ENCODE data around the gene LGR6.
"Not testable (repeated sequence)": the region's sequence is repeated elsewhere in the genome, so short reads cannot be mapped to it uniquely, and the experiment has no call there.

Gene LGR6

DNA sequence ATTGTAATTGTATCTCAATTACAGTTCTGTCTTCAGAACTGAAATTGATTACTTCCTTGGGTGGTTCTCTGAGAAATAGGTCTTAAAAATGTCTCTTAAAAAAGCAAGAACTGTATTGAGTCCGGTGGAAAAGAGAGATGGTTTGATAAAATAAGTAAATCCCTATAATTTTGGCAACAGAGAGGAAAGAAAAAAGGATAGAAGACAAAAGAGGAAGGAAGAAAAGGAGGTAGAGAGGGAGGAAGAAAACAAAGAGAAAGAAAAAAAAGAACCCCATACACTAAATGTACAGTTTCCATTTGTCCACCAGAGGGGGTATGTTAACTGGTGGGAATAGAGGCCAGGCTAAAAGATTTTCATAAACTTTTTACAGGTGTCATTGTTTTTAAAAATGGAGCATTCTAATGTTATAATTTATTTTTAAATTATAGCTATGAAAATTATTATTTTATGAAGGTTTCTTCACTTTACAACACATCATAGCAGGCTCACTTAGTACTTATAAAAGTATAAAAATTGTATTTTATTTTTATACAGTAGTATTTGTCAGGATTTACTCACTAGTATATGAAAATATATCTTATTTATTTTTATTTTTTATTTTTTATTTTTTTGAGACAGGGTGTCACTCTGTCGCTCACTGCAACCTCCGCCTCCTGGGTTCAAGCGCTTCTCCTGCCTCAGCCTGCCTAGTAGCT lies 150.2 kb downstream of the LGR6 start:
- peak; percentile 76 for DNase-seq (ENCODE audit: low spot score)

DNA sequence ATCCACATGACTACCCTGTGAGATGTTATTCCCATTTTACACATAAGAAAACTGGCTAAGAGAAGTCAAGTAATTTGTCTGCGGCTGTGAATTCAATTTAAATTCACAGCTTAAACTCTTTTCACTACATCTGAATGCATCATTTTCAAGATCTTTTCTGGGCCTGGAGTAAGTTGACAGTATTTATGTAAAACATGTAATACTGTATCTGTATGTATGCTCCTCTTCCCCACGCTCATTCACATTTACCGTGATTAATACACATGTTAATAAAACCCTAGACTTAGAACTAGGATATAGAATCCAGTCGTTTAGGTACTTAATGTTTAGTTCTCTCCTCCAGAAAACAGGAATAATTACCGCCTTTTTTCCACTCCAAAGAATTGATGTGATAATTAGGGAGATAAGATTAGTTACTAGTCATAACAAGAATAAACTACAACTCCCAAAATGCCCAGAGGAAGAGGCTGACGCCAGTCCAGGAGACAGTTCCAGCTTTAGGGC lies 154.5 kb downstream of the LGR6 start:
- no peak for DNase-seq (ENCODE audit: low spot score)

DNA sequence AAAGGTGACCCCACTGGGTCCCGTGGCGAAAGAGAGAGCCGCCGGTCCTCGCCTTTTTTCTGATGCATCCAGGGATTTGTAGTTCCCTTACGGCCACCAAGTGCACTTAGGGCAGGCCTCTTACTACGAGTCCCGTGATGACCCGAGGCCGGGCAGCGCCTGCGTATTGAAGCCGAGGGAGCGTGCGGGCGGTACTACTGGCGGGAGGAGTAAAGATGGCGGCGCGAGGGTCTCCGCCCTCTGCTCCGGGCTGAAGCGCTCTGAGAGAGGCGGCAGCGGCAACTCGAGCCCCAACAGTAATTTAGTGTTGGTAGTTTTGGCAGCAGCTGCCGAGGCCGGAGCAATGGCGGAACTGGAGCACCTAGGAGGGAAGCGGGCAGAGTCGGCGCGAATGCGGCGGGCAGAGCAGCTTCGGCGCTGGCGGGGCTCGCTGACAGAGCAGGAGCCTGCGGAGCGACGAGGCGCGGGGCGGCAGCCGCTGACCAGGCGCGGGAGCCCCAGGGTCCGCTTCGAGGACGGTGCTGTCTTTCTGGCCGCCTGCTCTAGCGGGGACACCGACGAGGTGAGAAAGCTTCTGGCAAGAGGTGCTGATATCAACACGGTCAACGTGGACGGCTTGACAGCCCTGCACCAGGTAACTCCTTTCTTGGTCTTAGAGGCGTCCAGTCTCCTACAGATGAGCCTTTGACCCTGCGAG lies 155.1 kb downstream of the LGR6 start, which contains the start of gene PPP1R12B:
Gene PPP1R12B (plus strand): TSS at position 191 of the 697 bp plus-strand sequence. CDS start 153 bp downstream, at position 344.
- peak; percentile 99 for DNase-seq (ENCODE audit: low spot score)

DNA sequence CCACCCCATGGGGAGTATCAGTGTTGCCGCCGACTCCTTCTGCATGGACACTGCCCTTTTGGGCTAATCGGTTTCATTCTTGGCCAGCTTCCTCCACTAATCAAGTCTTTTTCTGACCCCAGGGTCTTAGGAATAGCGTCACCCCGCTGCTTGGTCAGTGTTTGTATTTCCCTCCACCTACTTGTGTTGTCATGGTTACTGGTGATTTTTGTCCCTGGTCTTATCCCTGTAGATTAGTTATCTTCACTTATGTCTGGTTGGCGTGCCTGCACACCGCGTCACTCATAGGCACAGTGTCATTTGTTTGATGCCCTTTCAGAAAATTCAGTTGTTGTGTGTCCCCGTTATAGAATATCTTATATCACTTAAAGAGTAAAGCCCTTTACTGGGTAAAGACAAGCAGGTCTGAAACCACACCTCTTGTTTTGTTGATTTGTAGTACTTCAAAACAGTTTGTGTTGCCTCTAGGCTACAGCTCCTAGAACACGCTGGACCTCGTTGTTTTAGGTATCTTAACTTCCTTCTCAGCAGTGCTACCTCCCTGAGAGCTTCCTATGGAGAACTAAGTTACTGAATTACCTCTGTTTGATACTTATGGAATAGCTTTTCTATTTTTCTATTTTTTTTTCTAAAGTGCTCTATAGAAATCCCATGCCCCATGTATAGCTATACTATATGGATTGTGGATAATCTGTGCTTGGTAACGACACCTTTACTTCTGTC lies 155.8 kb downstream of the LGR6 start:
- DNase-seq (ENCODE audit: low spot score) = peak; percentile 88

DNA sequence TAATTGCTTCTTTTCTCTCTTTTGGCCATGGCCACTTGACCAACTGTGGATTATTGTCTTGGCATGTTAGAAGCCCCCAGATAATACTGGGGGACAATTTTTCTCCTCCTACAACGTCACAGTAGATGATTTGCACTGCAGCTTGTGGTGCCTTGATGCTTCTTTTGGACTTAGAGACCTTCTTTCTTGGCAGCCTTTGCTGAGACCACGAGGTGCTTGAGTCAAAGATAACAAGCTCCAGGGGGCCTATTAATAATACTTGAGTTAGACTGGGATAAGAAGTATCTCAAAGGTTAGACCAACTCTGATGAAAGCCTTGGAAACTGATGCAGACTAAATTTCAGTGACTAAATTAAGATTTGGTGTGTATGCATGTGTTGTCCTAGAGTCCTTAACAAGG lies 158.1 kb downstream of the LGR6 start:
- no peak for DNase-seq (ENCODE audit: low spot score)

DNA sequence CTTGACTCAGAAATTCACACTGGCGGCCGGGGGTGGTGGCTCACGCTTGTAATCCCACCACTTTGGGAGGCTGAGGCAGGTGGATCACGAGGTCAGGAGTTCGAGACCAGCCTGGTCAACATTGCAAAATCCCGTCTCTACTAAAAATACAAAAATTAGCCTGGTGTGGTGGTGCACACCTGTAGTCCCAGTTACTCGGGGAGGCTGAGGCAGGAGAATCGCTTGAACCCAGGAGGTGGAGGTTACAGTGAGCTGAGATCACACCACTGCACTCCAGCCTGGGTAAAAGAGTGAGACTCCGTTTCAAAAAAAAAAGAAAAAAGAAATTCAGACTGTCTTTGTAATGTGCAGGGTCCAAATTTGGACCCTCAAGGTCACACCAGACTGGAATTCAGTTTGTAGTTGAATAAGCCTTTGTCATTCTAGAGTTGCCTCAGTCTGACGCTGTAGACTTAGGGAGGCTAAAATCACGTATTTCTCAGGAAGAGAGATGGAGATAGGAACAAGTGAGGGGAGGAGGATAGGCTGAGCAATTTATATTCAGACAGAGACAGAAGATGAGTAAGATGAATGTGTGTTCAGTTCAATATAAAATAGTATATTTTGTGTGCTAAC lies 159.1 kb downstream of the LGR6 start:
- DNase-seq (ENCODE audit: low spot score) = not testable (repeated sequence)

DNA sequence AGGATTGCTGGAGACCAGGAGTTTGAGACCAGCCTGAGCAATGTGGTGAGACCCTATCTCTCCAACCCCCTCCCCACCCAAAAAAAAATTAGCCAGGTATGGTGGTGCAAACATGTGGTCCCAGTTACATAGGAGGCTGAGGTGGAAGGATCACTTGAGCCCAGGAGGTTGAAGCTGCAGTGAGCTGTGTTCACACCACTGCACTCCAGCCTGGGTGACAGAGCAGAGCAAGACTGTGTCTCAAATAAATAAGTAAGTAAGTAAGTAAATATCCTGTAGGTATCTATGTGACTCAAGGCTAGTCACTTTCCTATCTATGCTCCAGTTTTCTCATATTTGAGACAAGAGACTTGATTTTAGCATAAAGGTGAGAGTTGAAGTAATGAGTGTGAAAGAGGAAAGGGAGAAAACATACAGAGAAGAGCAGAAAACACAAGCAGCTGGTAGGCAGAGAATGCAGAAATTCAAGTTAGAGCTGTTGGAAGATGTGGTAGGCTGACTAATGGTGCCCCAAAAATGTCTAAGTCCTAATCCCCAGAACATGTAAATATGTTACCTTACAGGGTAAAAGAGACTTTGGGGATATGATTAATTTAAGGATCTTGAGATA lies 162.4 kb downstream of the LGR6 start:
- no peak for DNase-seq (ENCODE audit: low spot score)

DNA sequence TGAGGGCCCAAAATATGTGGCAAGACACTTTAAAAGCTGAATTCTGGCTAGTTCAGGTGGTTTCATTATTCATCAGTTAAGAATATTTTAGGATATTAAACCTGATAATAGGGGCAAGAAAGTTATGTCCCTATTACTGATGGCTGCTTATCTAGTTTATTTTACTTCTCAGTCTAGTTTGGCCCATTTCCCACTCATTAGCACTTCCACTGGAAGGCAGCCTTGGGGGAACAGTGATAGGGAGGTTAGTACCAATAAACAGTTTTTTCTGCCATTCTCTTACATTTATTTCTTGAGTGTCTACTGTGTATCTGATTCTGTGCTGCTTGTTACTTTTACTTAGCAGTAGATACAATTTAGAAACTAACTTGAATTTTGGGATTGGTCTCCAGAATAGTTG lies 163.9 kb downstream of the LGR6 start:
- DNase-seq (ENCODE audit: low spot score) = no peak

DNA sequence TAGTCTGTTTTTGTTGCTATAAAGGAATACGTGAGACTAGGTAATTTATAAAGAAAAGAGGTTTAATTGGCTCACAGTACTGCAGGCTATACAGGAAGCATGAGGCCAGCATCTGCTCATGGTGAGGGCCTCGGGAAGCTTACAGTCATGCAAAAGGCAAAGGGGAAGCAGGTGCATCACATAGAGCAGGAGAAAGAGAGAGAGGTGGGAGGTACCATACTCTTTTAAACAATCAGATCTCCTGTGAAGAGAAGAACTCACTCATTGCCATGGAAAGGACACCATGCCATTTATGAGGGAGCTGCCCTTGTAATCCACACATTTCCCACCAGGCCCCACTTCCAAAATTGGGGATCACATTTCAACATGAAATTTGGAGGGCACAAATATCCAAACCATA lies 167.6 kb downstream of the LGR6 start:
- DNase-seq (ENCODE audit: low spot score) = no peak

DNA sequence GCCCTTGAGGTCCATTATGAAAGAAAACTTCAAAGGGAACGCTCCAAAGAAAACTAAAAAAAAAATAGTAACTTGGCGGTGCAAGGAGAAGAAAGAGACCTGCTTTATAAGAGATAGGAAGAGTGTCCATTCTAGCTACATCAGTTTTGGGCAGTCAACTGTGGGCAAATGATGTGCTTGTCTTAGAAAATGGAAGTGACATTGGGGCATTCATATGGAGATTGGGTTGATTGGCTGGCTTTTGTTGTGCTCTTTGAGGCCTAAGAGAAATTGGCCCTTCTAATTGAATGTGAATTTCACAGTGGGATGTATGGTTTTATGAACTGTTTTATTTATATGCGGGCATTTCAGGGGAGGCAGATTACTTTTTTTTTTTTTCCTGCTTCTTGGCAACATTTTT lies 168.1 kb downstream of the LGR6 start:
- no peak for DNase-seq (ENCODE audit: low spot score)

DNA sequence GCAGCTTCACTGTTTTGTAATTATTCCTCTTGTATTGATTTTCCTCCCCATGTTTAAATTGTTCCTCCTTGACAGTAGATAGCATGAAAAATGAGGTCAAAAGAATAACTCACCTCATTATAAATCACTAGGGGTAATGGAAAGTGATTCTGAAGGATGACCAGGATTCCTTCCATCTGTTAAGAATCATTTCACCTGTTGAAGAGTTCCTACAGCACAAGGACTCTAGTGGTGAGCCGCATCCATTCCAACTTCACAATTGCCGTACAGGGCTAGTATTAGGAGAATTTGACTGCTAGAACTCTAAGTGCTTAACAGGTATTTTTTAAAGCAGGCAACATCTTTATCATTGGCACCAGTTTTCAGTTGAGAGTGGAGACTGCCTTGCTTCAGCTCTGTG lies 168.6 kb downstream of the LGR6 start:
- no peak for DNase-seq (ENCODE audit: low spot score)

DNA sequence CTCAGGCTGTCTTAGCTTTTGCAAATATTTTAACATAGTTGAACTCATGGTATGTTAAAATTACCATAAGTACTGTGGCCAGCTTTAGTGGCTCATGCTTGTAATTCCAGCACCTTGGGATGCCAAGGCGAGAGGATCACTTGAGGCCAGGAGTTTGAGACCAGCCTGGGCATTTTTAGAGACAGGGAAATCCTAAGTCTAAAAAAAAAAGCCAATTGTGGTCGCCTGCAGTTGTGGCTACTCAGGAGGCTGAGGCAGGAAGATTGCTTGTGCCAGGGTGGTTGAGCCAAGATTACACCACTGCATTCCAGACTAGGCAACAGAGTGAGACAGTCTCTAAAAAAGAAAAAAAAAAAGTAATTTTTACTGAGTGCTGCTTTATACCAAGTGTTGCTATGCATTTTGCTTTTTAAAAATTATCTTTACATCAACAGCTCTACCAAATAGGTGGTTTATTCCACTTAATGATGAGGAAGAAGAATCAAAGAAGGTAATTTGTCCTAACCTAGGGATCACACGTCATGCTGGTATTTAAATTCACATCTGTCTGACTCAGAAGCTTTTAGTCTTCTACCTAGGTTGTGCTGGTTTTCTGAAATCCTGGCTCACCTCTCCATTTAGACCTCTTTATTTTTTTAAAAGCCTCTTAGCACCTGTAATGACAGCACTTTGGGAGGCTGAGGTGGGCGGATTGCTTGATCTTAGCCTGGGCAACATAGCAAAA lies 171.7 kb downstream of the LGR6 start:
- DNase-seq (ENCODE audit: low spot score) = no peak

DNA sequence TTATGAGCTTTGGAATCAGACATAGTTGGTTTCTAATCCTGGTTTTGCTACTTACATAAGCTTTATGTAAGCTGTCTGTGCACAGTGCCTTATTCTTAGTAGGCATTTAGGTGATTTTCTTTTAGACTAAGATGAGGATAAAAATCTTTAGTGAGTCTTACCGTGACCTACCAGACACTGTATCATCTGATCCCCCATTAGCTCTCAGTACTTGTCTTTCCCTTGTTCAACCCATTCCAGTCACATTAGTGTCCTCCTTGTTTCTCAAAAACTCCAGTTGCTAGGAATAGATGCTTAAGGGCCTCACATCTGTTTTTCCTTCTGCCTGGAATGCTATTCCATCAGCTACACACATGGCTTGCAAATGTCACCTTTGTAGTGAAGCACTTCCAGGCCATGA lies 173.7 kb downstream of the LGR6 start:
- DNase-seq (ENCODE audit: low spot score) = no peak

Data from RKO (cell line).